GM12873 (cell line): Measurements from ENCODE around the gene REELD1.

Experiments
- CTCF ChIP-seq: IDR thresholded peaks from 2 replicates; pipeline ENCODE4 v1.5.1; 2012; ENCODE audit warnings: low read depth, mild to moderate bottlenecking, moderate library complexity, low read length, control low read depth; ENCODE audit not compliant: insufficient read depth; ENCODE audit errors: missing control alignments

REELD1 gene

GRCh38 chr4:146252969-146253611 is 38.8 kb downstream of the REELD1 start:
- TF ChIP-seq CTCF, result no peak

- no peak for TF ChIP-seq CTCF
Observed at GRCh38 chr4:146255463-146255862, 41.1 kb downstream of the REELD1 start.

GRCh38 chr4:146255874-146256273 is 41.5 kb downstream of the REELD1 start:
- TF ChIP-seq CTCF, result no peak

- no peak for TF ChIP-seq CTCF
Observed at GRCh38 chr4:146256328-146256727, 42.0 kb downstream of the REELD1 start.

- no peak for TF ChIP-seq CTCF
Observed at GRCh38 chr4:146257511-146257910, 43.2 kb downstream of the REELD1 start.

- TF ChIP-seq CTCF, result no peak
Observed at GRCh38 chr4:146260521-146260920, 46.2 kb downstream of the REELD1 start.

GRCh38 chr4:146261041-146261440 is 46.7 kb downstream of the REELD1 start:
- no peak for TF ChIP-seq CTCF

- no peak for TF ChIP-seq CTCF
Observed at GRCh38 chr4:146263793-146264192, 49.5 kb downstream of the REELD1 start.
